ENCODE results near the gene FAM222A.

Gene FAM222A

GRCh38 chr12:109713187-109714070 is at the start of gene FAM222A:
FAM222A (plus strand) TSS chr12:109713825; CDS start chr12:109744147, 30,322 bp downstream.
- DNase-seq (ENCODE audit: low spot score): peak; percentile 98

GRCh38 chr12:109664402-109664801 is 49.2 kb upstream of the FAM222A start:
- no peak for DNase-seq (ENCODE audit: low spot score)

- DNase-seq (ENCODE audit: low spot score): no peak
These were observed 47.6 kb upstream of the FAM222A start for GRCh38 chr12:109666068-109666467.

- DNase-seq (ENCODE audit: low spot score): no peak
These were observed 42.9 kb upstream of the FAM222A start for GRCh38 chr12:109670731-109671130.

- no peak for DNase-seq (ENCODE audit: low spot score)
These were observed 42.1 kb upstream of the FAM222A start for GRCh38 chr12:109671502-109671901.

GRCh38 chr12:109673379-109673778 is 40.2 kb upstream of the FAM222A start:
- no peak for DNase-seq (ENCODE audit: low spot score)

GRCh38 chr12:109673884-109674283 is 39.7 kb upstream of the FAM222A start:
- DNase-seq (ENCODE audit: low spot score): no peak

GRCh38 chr12:109675411-109675810 is 38.2 kb upstream of the FAM222A start:
- no peak for DNase-seq (ENCODE audit: low spot score)

GRCh38 chr12:109677279-109677691 is 36.3 kb upstream of the FAM222A start:
- no peak for DNase-seq (ENCODE audit: low spot score)

GRCh38 chr12:109678719-109679118 is 34.9 kb upstream of the FAM222A start:
- DNase-seq (ENCODE audit: low spot score): no peak

- DNase-seq (ENCODE audit: low spot score): no peak
These were observed 33.9 kb upstream of the FAM222A start for GRCh38 chr12:109679501-109680263.

- no peak for DNase-seq (ENCODE audit: low spot score)
These were observed 33.2 kb upstream of the FAM222A start for GRCh38 chr12:109680264-109681005.

GRCh38 chr12:109681986-109682707 is 31.5 kb upstream of the FAM222A start:
- DNase-seq (ENCODE audit: low spot score): no peak

GRCh38 chr12:109682708-109683060 is 30.9 kb upstream of the FAM222A start:
- no peak for DNase-seq (ENCODE audit: low spot score)

GRCh38 chr12:109683316-109683715 is 30.3 kb upstream of the FAM222A start:
- DNase-seq (ENCODE audit: low spot score): no peak

GRCh38 chr12:109685574-109686447 is 27.8 kb upstream of the FAM222A start:
- no peak for DNase-seq (ENCODE audit: low spot score)

- no peak for DNase-seq (ENCODE audit: low spot score)
These were observed 27.1 kb upstream of the FAM222A start for GRCh38 chr12:109686523-109686922.

GRCh38 chr12:109687250-109687649 is 26.4 kb upstream of the FAM222A start:
- DNase-seq (ENCODE audit: low spot score): no peak

GRCh38 chr12:109689426-109689825 is 24.2 kb upstream of the FAM222A start:
- no peak for DNase-seq (ENCODE audit: low spot score)

GRCh38 chr12:109693160-109693559 is 20.5 kb upstream of the FAM222A start:
- DNase-seq (ENCODE audit: low spot score): no peak

Data from AG08395 (cell line).